Ovary (tissue), 3 donors: ENCODE data around the gene A4GALT.

Experiments
- CTCF ChIP-seq, 3 donors: fragments of 450-650 bp in 2 of 3; fragments of 200-600 bp in 1 of 3; IDR thresholded peaks; one replicate each; pipeline versions ENCODE4 v1.5.1 to v1.8.0; 2016 to 2022; ENCODE audit warnings: antibody characterized with exemption in 3 of 3, mild to moderate bottlenecking in 1 of 3
- POLR2A ChIP-seq: fragments of 450-650 bp; IDR thresholded peaks from one replicate; pipeline ENCODE4 v1.6.1; 2017; ENCODE audit warnings: antibody characterized with exemption, mild to moderate bottlenecking, moderate library complexity
- donor health status: DM: no; HTN: no; CAD: no.

GRCh38 chr22:42768385-42769035, 47.8 kb upstream of the A4GALT start:
- TF ChIP-seq CTCF (IDR thresholded peaks at IDR 0.05) = no peak
- TF ChIP-seq POLR2A = no peak
